GM18526 (cell line): ENCODE data around the gene DUSP2.

ENCODE experiments used
- POLR2A ChIP-seq: IDR thresholded peaks from 3 replicates; pipeline ENCODE4 v1.6.1; 2011; ENCODE audit not compliant: insufficient read length; ENCODE audit errors: extremely low read depth

DUSP2 gene

GRCh38 chr2:96108541-96109360 is 36.5 kb downstream of the DUSP2 start:
- TF ChIP-seq POLR2A = no peak

GRCh38 chr2:96108151-96108540 is 37.1 kb downstream of the DUSP2 start:
- TF ChIP-seq POLR2A = no peak

GRCh38 chr2:96107708-96108065 is 37.6 kb downstream of the DUSP2 start:
- no peak for TF ChIP-seq POLR2A

GRCh38 chr2:96106991-96107707 is 38.1 kb downstream of the DUSP2 start:
- TF ChIP-seq POLR2A = no peak

- TF ChIP-seq POLR2A = no peak
Measured at GRCh38 chr2:96105994-96106715, 39.1 kb downstream of the DUSP2 start.

GRCh38 chr2:96105152-96105915 is 39.9 kb downstream of the DUSP2 start:
- TF ChIP-seq POLR2A = no peak

GRCh38 chr2:96104487-96104861 is 40.8 kb downstream of the DUSP2 start:
- no peak for TF ChIP-seq POLR2A

- no peak for TF ChIP-seq POLR2A
Measured at GRCh38 chr2:96103761-96104486, 41.3 kb downstream of the DUSP2 start.

- TF ChIP-seq POLR2A = no peak
Measured at GRCh38 chr2:96103187-96103601, 42.0 kb downstream of the DUSP2 start.

GRCh38 chr2:96102596-96103186 is 42.5 kb downstream of the DUSP2 start:
- no peak for TF ChIP-seq POLR2A

- no peak for TF ChIP-seq POLR2A
Measured at GRCh38 chr2:96100893-96101304, 44.3 kb downstream of the DUSP2 start.

- TF ChIP-seq POLR2A = no peak
Measured at GRCh38 chr2:96099861-96100798, 45.1 kb downstream of the DUSP2 start.
